Neural cell (in vitro differentiated cells): ENCODE results near the gene PIK3IP1. TPM values are rescaled to one million over a fixed set of nuclear protein-coding genes. Genes with fewer than 3 reads are reported as not detected.

Source experiments
- H2AFZ ChIP-seq: fragments of 200-600, 300-800 bp; sonication (generic), shearing (Covaris generic); 2 replicates; pipeline ENCODE4 v1.6.0; 2014; ENCODE audit warnings: low read depth, mild to moderate bottlenecking, antibody characterized with exemption, low read length, moderate library complexity
- H3F3A ChIP-seq: fragments of 200-600 bp; shearing (Covaris generic); 2 replicates; pipeline ENCODE4 v1.6.1; 2016; ENCODE audit warnings: mild to moderate bottlenecking, moderate library complexity, mixed read lengths, antibody characterized with exemption, low read length; ENCODE audit not compliant: insufficient read depth, poor library complexity, severe bottlenecking
- H3K27ac ChIP-seq: fragments of 200-600, 300-800 bp; sonication (generic), shearing (Covaris generic); 2 replicates; pipeline ENCODE4 v1.5.1; 2014; ENCODE audit warnings: mild to moderate bottlenecking, low read length, moderate library complexity
- H3K27me3 ChIP-seq: fragments of 300-800, 200-600 bp; sonication (generic), shearing (Covaris generic); 2 replicates; pipeline ENCODE4 v1.6.0; 2014; ENCODE audit warnings: mild to moderate bottlenecking, low read depth, low read length, moderate library complexity; ENCODE audit not compliant: insufficient read depth
- H3K36me3 ChIP-seq: fragments of 300-800, 200-600 bp; sonication (generic), shearing (Covaris generic); 2 replicates; pipeline ENCODE4 v1.5.1; 2014; ENCODE audit warnings: mild to moderate bottlenecking, antibody characterized with exemption, low read length, moderate library complexity; ENCODE audit not compliant: insufficient read depth
- H3K4me2 ChIP-seq: fragments of 300-800, 200-600 bp; sonication (generic), shearing (Covaris generic); 2 replicates; pipeline ENCODE4 v1.6.0; 2014; ENCODE audit warnings: mild to moderate bottlenecking, low read length
- H3K4me3 ChIP-seq: fragments of 300-800, 200-600 bp; sonication (generic), shearing (Covaris generic); 2 replicates; pipeline ENCODE4 v1.5.1; 2014; ENCODE audit warnings: mild to moderate bottlenecking, low read length, moderate library complexity
- H3K79me2 ChIP-seq: fragments of 200-600 bp; shearing (Covaris generic); replicated peaks from 2 replicates; pipeline ENCODE4 v1.6.0; 2014; ENCODE audit warnings: mild to moderate bottlenecking, low read length, moderate library complexity; ENCODE audit not compliant: insufficient read depth
- H3K9ac ChIP-seq: fragments of 300-800, 200-600 bp; sonication (generic), shearing (Covaris generic); 2 replicates; pipeline ENCODE4 v1.6.1; 2016; ENCODE audit warnings: mild to moderate bottlenecking, low read length, mixed read lengths
- H3K9me2 ChIP-seq: fragments of 200-600 bp; shearing (Covaris generic); 2 replicates; pipeline ENCODE4 v1.6.1; 2016; ENCODE audit warnings: mild to moderate bottlenecking, low read length, mixed read lengths; ENCODE audit not compliant: insufficient read depth
- H3K9me3 ChIP-seq: fragments of 200-600, 300-800 bp; sonication (generic), shearing (Covaris generic); 2 replicates; pipeline ENCODE4 v1.6.1; 2016; ENCODE audit warnings: mild to moderate bottlenecking, mixed run types, low read length, moderate library complexity, mixed read lengths
- H4K20me1 ChIP-seq: fragments of 200-600 bp; shearing (Covaris generic); 2 replicates; pipeline ENCODE4 v1.6.1; 2016; ENCODE audit warnings: mild to moderate bottlenecking, mixed run types; ENCODE audit not compliant: insufficient read depth
- CTCF ChIP-seq: fragments of 450-650 bp; IDR thresholded peaks from 2 replicates; pipeline ENCODE4 v1.5.1; 2014; ENCODE audit warnings: antibody characterized with exemption, mild to moderate bottlenecking, moderate library complexity; ENCODE audit not compliant: poor library complexity, severe bottlenecking
- EP300 ChIP-seq: fragments of 450-650 bp; conservative IDR thresholded peaks from 2 replicates; pipeline ENCODE4 v1.6.1; 2014; ENCODE audit warnings: antibody characterized with exemption, mild to moderate bottlenecking, moderate library complexity; ENCODE audit not compliant: poor library complexity, severe bottlenecking
- EZH2 ChIP-seq: fragments of 200-600, 300-800 bp; shearing (Covaris generic), sonication (generic); IDR thresholded peaks from 2 replicates; pipeline ENCODE4 v1.6.1; 2014; ENCODE audit warnings: antibody characterized with exemption, low read length, borderline replicate concordance, mild to moderate bottlenecking; ENCODE audit not compliant: insufficient read depth, poor library complexity, severe bottlenecking
- MXI1 ChIP-seq: fragments of 450-650 bp; conservative IDR thresholded peaks from 2 replicates; pipeline ENCODE4 v1.6.1; 2014; ENCODE audit warnings: antibody characterized with exemption, mild to moderate bottlenecking; ENCODE audit not compliant: poor library complexity, severe bottlenecking
- POLR2AphosphoS5 ChIP-seq: IDR thresholded peaks from 2 replicates; pipeline ENCODE4 v1.6.1; 2012
- RAD21 ChIP-seq: fragments of 450-650 bp; conservative IDR thresholded peaks from 2 replicates; pipeline ENCODE4 v1.6.1; 2014; ENCODE audit warnings: antibody characterized with exemption, mild to moderate bottlenecking, moderate library complexity
- SMC3 ChIP-seq: fragments of 450-650 bp; conservative IDR thresholded peaks from 2 replicates; pipeline ENCODE4 v1.6.1; 2014; ENCODE audit warnings: antibody characterized with exemption, mild to moderate bottlenecking, moderate library complexity; ENCODE audit not compliant: poor library complexity
- TAF1 ChIP-seq: IDR thresholded peaks from 2 replicates; pipeline ENCODE4 v1.6.1; 2012; ENCODE audit warnings: low read depth
- polyA plus RNA-seq: library from polyadenylated mRNA; depleted of rRNA; stranded (reverse); fragments of >200 nt; gene quantifications from 2 replicates; pipeline ENCODE4 v1.2.3, GENCODE V29; 2014
- small RNA-seq, 3 experiments: library from RNA; depleted of rRNA; stranded (forward); fragments of <200 nt; gene quantifications; one replicate each; pipeline ENCODE3, GENCODE V24; 2012
- TF ChIP-seq, protein P1 (sequence below): IDR thresholded peaks from 2 replicates; pipeline ENCODE4 v1.6.1; 2012; ENCODE audit warnings: borderline replicate concordance

PIK3IP1 gene
- polyA plus RNA-seq, 1 donor from 2014 or later: 32.0 TPM

DNA sequence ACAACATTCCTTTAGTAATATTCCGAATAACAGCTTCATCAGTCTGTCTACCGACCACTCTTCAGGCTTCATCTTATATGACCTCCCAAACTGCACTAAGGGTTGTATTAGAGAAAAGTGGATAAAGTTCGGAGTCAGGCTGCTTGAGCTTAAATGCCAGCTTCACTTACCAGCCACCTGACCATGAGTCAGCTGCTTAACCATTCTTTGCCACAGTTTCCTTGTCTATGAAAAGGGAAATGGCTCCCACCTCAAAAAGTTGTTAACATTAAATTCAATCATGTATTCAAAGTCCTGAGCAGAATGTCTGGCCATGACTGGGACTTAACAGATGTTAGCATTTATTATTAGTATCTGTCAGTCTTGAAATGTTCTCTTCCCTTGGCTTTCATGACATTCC is 59.3 kb downstream of the PIK3IP1 start:
- Histone ChIP-seq H3K27ac (no peak overlapping the region), H4K20me1 (no peaks in the 10 kb centered on the region), H3K9me2 (no peaks in the 10 kb centered on the region), H3K79me2 (no peaks in the 10 kb centered on the region), H3F3A (no peaks in the 10 kb centered on the region), H3K9ac (no peak overlapping the region), H2AFZ (no peak overlapping the region), H3K36me3 (no peaks in the 10 kb centered on the region), H3K4me3 (no peak overlapping the region), H3K27me3 (no peaks in the 10 kb centered on the region), H3K9me3 (no peaks in the 10 kb centered on the region), H3K4me2 (no peak overlapping the region)
- TF ChIP-seq, protein P1, sequence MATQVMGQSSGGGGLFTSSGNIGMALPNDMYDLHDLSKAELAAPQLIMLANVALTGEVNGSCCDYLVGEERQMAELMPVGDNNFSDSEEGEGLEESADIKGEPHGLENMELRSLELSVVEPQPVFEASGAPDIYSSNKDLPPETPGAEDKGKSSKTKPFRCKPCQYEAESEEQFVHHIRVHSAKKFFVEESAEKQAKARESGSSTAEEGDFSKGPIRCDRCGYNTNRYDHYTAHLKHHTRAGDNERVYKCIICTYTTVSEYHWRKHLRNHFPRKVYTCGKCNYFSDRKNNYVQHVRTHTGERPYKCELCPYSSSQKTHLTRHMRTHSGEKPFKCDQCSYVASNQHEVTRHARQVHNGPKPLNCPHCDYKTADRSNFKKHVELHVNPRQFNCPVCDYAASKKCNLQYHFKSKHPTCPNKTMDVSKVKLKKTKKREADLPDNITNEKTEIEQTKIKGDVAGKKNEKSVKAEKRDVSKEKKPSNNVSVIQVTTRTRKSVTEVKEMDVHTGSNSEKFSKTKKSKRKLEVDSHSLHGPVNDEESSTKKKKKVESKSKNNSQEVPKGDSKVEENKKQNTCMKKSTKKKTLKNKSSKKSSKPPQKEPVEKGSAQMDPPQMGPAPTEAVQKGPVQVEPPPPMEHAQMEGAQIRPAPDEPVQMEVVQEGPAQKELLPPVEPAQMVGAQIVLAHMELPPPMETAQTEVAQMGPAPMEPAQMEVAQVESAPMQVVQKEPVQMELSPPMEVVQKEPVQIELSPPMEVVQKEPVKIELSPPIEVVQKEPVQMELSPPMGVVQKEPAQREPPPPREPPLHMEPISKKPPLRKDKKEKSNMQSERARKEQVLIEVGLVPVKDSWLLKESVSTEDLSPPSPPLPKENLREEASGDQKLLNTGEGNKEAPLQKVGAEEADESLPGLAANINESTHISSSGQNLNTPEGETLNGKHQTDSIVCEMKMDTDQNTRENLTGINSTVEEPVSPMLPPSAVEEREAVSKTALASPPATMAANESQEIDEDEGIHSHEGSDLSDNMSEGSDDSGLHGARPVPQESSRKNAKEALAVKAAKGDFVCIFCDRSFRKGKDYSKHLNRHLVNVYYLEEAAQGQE: no peak
- TF ChIP-seq EZH2 (no peak), RAD21 (no peak), POLR2AphosphoS5 (no peak), SMC3 (no peak), EP300 (no peak), MXI1 (no peak), CTCF (no peak), TAF1 (no peak)

Small RNA genes lying within 50 kb of the gene (small RNA-seq; reads per million reads assigned to genes)
- 0 reads per million in 3 experiments for gene RNA5SP496

Other genes starting within 250 kb of the PIK3IP1 start
- 2.8 and 3.4 TPM in 2 replicates for gene SMTN, start 211.2 kb downstream of the PIK3IP1 start, polyA plus RNA-seq
- gene SELENOM, start 184.9 kb downstream of the PIK3IP1 start, polyA plus RNA-seq: 6.3 and 6.6 TPM in 2 replicates
- 3.7 and 9.4 TPM in 2 replicates for gene INPP5J, start 169.5 kb downstream of the PIK3IP1 start, polyA plus RNA-seq
- not detected in 2 replicates for gene PLA2G3, start 152.0 kb downstream of the PIK3IP1 start, polyA plus RNA-seq
- 38.5 and 42.2 TPM in 2 replicates for gene RNF185, start 132.3 kb downstream of the PIK3IP1 start, polyA plus RNA-seq
- 44.2 and 52.8 TPM in 2 replicates for gene LIMK2, start 80.2 kb downstream of the PIK3IP1 start, polyA plus RNA-seq
- gene PATZ1, start 53.9 kb upstream of the PIK3IP1 start, polyA plus RNA-seq: 33.5 and 35.8 TPM in 2 replicates
- 90.2 and 113 TPM in 2 replicates for gene DRG1, start 107.1 kb upstream of the PIK3IP1 start, polyA plus RNA-seq
- gene EIF4ENIF1, start 197.4 kb upstream of the PIK3IP1 start, polyA plus RNA-seq: 12.6 and 12.7 TPM in 2 replicates
- gene SFI1, start 204.0 kb upstream of the PIK3IP1 start, polyA plus RNA-seq: 19.9 and 27.4 TPM in 2 replicates